ENCODE measurements around the gene PDZRN3. TPM values are rescaled to one million over a fixed set of nuclear protein-coding genes. Genes with fewer than 3 reads are reported as not detected.

Gene PDZRN3
- polyA plus RNA-seq, 1 of the 3 experiments (the other 2 are of a cell fraction), result 10.3 TPM

DNA sequence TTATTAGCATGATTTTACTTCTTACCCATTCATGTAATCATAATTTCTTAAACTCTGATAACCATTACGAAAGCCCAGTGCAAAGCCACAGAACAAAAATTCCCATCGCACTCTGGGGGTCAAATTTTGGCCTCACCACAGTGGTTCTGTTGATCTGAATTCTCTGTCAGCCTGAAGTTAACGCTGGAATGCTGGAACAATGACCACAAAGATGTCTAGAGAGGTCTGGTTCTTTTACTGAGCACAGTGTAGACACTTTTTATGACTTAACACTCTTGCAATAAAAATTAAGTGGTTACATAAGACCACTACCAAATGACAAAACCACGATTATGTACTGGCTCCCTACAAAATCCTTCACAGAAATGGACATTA, 94.7 kb downstream of the PDZRN3 start (continued):
- TF ChIP-seq, protein P1, sequence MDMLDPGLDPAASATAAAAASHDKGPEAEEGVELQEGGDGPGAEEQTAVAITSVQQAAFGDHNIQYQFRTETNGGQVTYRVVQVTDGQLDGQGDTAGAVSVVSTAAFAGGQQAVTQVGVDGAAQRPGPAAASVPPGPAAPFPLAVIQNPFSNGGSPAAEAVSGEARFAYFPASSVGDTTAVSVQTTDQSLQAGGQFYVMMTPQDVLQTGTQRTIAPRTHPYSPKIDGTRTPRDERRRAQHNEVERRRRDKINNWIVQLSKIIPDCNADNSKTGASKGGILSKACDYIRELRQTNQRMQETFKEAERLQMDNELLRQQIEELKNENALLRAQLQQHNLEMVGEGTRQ (IDR thresholded peaks at IDR 0.05; ENCODE audit: borderline replicate concordance, low read depth, low read length), result no peak
- no peak for TF ChIP-seq FOXJ3 (CRISPR knock-in tag; IDR thresholded peaks at IDR 0.05)
- TF ChIP-seq GATA2 (CRISPR knock-in tag; IDR thresholded peaks at IDR 0.05), result no peak
- no peak for TF ChIP-seq FOSL2 (IDR thresholded peaks at IDR 0.05; ENCODE audit: borderline replicate concordance, low read depth)

DNA sequence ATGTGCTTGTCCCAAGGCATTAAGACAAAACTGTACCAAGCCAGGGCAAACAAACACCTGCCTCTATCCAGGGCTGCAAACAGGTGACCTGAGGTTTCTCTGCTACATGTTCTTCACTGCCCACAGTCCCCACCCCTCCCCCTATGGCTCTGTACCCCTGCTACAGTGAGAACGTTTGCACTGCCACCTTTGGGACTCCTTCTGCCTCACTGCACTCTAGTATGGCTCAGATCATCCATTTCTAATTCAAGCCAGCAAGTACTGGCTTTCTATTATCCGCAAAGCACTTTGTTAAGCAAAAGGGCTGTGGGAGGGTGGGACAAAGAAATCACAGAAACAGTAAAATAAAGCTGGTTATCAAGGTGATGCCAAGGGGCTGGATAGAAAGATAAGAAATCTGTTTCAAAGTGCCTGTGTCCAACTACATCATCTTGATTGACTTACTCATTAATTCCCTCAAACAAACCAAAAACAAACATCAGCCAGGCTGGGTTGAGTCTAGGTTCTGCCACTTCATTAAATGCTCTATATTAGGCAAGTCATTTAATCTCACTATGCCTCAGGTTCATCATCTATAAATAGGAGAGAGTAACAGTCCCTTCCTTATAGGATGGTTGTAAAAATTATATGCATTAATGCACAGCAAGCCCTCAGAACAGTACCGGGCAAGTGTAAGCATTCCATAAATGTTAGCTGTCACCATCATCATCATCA, 95.3 kb downstream of the PDZRN3 start:
- Histone ChIP-seq H3K79me2 (ENCODE audit: insufficient read depth) (peaks cover 72% of the 10 kb centered on the region), H3K4me1 (ENCODE audit: control insufficient read depth in 1 of 2, insufficient read depth in 2 of 2, low read depth in 1 of 2, low read length in 1 of 2) (no peaks in the 10 kb centered on the region; a peak in 1 of 4 replicates), H3K9ac (no peak overlapping the region), H3K27ac (ENCODE audit: low read depth in 2 of 2, low read length in 1 of 2) (no peak overlapping the region), H3F3A (replicated peaks; ENCODE audit: insufficient read depth) (peaks cover 3% of the 10 kb centered on the region), H4K20me1 (ENCODE audit: insufficient read depth) (peaks cover 52% of the 10 kb centered on the region; the same call in 1 of the 2 replicates), H3K9me3 (no peaks in the 10 kb centered on the region), H3K9me2 (no peaks in the 10 kb centered on the region), H3K27me3 (ENCODE audit: insufficient read depth) (no peaks in the 10 kb centered on the region), H2AFZ (ENCODE audit: low read depth) (no peak overlapping the region), H3K4me2 (no peak overlapping the region), H3K4me3 (ENCODE audit: low read depth in 2 of 2, low read length in 1 of 2) (no peak overlapping the region), H3K36me3 (replicated peaks in 1 of 2; ENCODE audit: control insufficient read depth in 1 of 2, insufficient read depth in 2 of 2, low read length in 1 of 2) (no peaks in the 10 kb centered on the region)
- no peak for DNase-seq
- CTCF ChIA-PET, result interaction anchor here (0.6 to 1.7 kb wide), 2 partner anchors 22 to 306 kb away, joined by 3 to 4 read pairs; no protein-coding TSS in a partner anchor
- TF ChIP-seq CHD2 (IDR thresholded peaks at IDR 0.05; ENCODE audit: low read length, partially characterized antibody), result no peak
- TF ChIP-seq EP300 (IDR thresholded peaks at IDR 0.05; ENCODE audit: borderline replicate concordance in 1 of 2, low read depth in 1 of 2, low read length in 1 of 2), result no peak
- no peak for TF ChIP-seq RFX5 (IDR thresholded peaks at IDR 0.05; ENCODE audit: low read length)
- no peak for TF ChIP-seq JUND (IDR thresholded peaks at IDR 0.05)
- TF ChIP-seq MEF2A (IDR thresholded peaks at IDR 0.05; ENCODE audit: borderline replicate concordance, low read depth), result no peak
- TF ChIP-seq, protein P2, sequence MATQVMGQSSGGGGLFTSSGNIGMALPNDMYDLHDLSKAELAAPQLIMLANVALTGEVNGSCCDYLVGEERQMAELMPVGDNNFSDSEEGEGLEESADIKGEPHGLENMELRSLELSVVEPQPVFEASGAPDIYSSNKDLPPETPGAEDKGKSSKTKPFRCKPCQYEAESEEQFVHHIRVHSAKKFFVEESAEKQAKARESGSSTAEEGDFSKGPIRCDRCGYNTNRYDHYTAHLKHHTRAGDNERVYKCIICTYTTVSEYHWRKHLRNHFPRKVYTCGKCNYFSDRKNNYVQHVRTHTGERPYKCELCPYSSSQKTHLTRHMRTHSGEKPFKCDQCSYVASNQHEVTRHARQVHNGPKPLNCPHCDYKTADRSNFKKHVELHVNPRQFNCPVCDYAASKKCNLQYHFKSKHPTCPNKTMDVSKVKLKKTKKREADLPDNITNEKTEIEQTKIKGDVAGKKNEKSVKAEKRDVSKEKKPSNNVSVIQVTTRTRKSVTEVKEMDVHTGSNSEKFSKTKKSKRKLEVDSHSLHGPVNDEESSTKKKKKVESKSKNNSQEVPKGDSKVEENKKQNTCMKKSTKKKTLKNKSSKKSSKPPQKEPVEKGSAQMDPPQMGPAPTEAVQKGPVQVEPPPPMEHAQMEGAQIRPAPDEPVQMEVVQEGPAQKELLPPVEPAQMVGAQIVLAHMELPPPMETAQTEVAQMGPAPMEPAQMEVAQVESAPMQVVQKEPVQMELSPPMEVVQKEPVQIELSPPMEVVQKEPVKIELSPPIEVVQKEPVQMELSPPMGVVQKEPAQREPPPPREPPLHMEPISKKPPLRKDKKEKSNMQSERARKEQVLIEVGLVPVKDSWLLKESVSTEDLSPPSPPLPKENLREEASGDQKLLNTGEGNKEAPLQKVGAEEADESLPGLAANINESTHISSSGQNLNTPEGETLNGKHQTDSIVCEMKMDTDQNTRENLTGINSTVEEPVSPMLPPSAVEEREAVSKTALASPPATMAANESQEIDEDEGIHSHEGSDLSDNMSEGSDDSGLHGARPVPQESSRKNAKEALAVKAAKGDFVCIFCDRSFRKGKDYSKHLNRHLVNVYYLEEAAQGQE (IDR thresholded peaks at IDR 0.05; ENCODE audit: low read depth, low read length), result no peak
- no peak for TF ChIP-seq YY1 (IDR thresholded peaks at IDR 0.05; ENCODE audit: low read depth)
- TF ChIP-seq GABPA (IDR thresholded peaks at IDR 0.05; ENCODE audit: low read depth), result no peak
- TF ChIP-seq FOXM1 (IDR thresholded peaks at IDR 0.05; ENCODE audit: low read depth), result no peak
- TF ChIP-seq RCOR1 (IDR thresholded peaks at IDR 0.05; ENCODE audit: low read length), result no peak
- no peak for TF ChIP-seq FOXJ3 (CRISPR knock-in tag; IDR thresholded peaks at IDR 0.05)
- TF ChIP-seq, protein P3, sequence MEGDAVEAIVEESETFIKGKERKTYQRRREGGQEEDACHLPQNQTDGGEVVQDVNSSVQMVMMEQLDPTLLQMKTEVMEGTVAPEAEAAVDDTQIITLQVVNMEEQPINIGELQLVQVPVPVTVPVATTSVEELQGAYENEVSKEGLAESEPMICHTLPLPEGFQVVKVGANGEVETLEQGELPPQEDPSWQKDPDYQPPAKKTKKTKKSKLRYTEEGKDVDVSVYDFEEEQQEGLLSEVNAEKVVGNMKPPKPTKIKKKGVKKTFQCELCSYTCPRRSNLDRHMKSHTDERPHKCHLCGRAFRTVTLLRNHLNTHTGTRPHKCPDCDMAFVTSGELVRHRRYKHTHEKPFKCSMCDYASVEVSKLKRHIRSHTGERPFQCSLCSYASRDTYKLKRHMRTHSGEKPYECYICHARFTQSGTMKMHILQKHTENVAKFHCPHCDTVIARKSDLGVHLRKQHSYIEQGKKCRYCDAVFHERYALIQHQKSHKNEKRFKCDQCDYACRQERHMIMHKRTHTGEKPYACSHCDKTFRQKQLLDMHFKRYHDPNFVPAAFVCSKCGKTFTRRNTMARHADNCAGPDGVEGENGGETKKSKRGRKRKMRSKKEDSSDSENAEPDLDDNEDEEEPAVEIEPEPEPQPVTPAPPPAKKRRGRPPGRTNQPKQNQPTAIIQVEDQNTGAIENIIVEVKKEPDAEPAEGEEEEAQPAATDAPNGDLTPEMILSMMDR (IDR thresholded peaks at IDR 0.05), result no peak
- TF ChIP-seq, protein P4, sequence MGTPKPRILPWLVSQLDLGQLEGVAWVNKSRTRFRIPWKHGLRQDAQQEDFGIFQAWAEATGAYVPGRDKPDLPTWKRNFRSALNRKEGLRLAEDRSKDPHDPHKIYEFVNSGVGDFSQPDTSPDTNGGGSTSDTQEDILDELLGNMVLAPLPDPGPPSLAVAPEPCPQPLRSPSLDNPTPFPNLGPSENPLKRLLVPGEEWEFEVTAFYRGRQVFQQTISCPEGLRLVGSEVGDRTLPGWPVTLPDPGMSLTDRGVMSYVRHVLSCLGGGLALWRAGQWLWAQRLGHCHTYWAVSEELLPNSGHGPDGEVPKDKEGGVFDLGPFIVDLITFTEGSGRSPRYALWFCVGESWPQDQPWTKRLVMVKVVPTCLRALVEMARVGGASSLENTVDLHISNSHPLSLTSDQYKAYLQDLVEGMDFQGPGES (IDR thresholded peaks at IDR 0.05; ENCODE audit: low read depth, low read length), result no peak
- no peak for TF ChIP-seq SIN3A (IDR thresholded peaks at IDR 0.05; ENCODE audit: borderline replicate concordance, low read depth, low read length)
- TF ChIP-seq TEAD4 (IDR thresholded peaks at IDR 0.05; ENCODE audit: borderline replicate concordance, insufficient read depth), result no peak
- no peak for TF ChIP-seq SMC3 (IDR thresholded peaks at IDR 0.05; ENCODE audit: low read depth, low read length)
- no peak for TF ChIP-seq TCF12 (IDR thresholded peaks at IDR 0.05)
- no peak for TF ChIP-seq GATA2 (CRISPR knock-in tag; IDR thresholded peaks at IDR 0.05)
- TF ChIP-seq, protein P5, sequence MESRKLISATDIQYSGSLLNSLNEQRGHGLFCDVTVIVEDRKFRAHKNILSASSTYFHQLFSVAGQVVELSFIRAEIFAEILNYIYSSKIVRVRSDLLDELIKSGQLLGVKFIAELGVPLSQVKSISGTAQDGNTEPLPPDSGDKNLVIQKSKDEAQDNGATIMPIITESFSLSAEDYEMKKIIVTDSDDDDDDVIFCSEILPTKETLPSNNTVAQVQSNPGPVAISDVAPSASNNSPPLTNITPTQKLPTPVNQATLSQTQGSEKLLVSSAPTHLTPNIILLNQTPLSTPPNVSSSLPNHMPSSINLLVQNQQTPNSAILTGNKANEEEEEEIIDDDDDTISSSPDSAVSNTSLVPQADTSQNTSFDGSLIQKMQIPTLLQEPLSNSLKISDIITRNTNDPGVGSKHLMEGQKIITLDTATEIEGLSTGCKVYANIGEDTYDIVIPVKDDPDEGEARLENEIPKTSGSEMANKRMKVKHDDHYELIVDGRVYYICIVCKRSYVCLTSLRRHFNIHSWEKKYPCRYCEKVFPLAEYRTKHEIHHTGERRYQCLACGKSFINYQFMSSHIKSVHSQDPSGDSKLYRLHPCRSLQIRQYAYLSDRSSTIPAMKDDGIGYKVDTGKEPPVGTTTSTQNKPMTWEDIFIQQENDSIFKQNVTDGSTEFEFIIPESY (IDR thresholded peaks at IDR 0.05; ENCODE audit: borderline replicate concordance, low read depth), result no peak
- 73% methylated on average over 3 of the region's 3 CpGs for WGBS (ENCODE audit: low lambda C conversion rate)
- POLR2A ChIA-PET, result no interaction called here

Data from SK-N-SH (cell line).